Effector CD4-positive, alpha-beta T cell (primary cell): ENCODE results near the gene ZMYND15.

Experiments used
- DNase-seq: peaks from one replicate; pipeline ENCODE4 v3.0.0-alpha.2; 2020

Gene ZMYND15

GRCh38 chr17:4743898-4744297 is 4.3 kb downstream of the ZMYND15 start:
- DNase-seq, result no peak

GRCh38 chr17:4744999-4745969 is 5.7 kb downstream of the ZMYND15 start:
- no peak for DNase-seq

- DNase-seq, result no peak
Measured at GRCh38 chr17:4747847-4748246, 8.2 kb downstream of the ZMYND15 start.

- DNase-seq, result no peak
Measured at GRCh38 chr17:4748686-4749085, 9.1 kb downstream of the ZMYND15 start.

- DNase-seq, result no peak
Measured at GRCh38 chr17:4750606-4751005, 11.0 kb downstream of the ZMYND15 start.

- DNase-seq, result no peak
Measured at GRCh38 chr17:4751932-4752331, 12.3 kb downstream of the ZMYND15 start.

GRCh38 chr17:4753392-4753791 is 13.8 kb downstream of the ZMYND15 start:
- no peak for DNase-seq

GRCh38 chr17:4759776-4760236 is 20.2 kb downstream of the ZMYND15 start:
- no peak for DNase-seq

- no peak for DNase-seq
Measured at GRCh38 chr17:4764595-4764994, 25.0 kb downstream of the ZMYND15 start.

GRCh38 chr17:4766201-4766600 is 26.6 kb downstream of the ZMYND15 start:
- DNase-seq, result no peak

- DNase-seq, result no peak
Measured at GRCh38 chr17:4766723-4767122, 27.1 kb downstream of the ZMYND15 start.

GRCh38 chr17:4768298-4768697 is 28.7 kb downstream of the ZMYND15 start:
- no peak for DNase-seq

- DNase-seq, result no peak
Measured at GRCh38 chr17:4769628-4770027, 30.0 kb downstream of the ZMYND15 start.

GRCh38 chr17:4771519-4772234 is 32.0 kb downstream of the ZMYND15 start, which contains the start of gene TM4SF5:
TM4SF5 (plus strand) TSS chr17:4771886; CDS start chr17:4771923, 37 bp downstream.
- DNase-seq, result no peak

GRCh38 chr17:4772235-4772613 is 32.6 kb downstream of the ZMYND15 start:
- no peak for DNase-seq

- no peak for DNase-seq
Measured at GRCh38 chr17:4777969-4778760, 38.5 kb downstream of the ZMYND15 start.

GRCh38 chr17:4780325-4780955 is 40.8 kb downstream of the ZMYND15 start:
- DNase-seq, result no peak

GRCh38 chr17:4782652-4783051 is 43.0 kb downstream of the ZMYND15 start:
- no peak for DNase-seq

- no peak for DNase-seq
Measured at GRCh38 chr17:4785311-4786105, 45.9 kb downstream of the ZMYND15 start.

GRCh38 chr17:4786106-4786511 is 46.5 kb downstream of the ZMYND15 start, which contains the start of gene VMO1:
VMO1 (minus strand) TSS chr17:4786364; CDS start chr17:4786352, 12 bp downstream.
- DNase-seq, result no peak

GRCh38 chr17:4786516-4786915 is 46.9 kb downstream of the ZMYND15 start:
- no peak for DNase-seq
